Panc1 (cell line): Measurements from ENCODE around the gene FGGY. TPM values are rescaled to one million over a fixed set of nuclear protein-coding genes. Genes with fewer than 3 reads are reported as not detected.

Experiments
- ATAC-seq: fragments of 200-7000 bp; cut with Tn5 transposase; 2 replicates; pipeline ENCODE4 v1.9.1; 2020; ENCODE audit warnings: mild to moderate bottlenecking, moderate library complexity
- BruUV-seq: library from RNA; stranded (reverse); fragments of 400-500 nt; replicated peaks from 2 replicates; lab custom pipeline; 2021; lab: Mats Ljungman, UMichigan
- CTCF ChIA-PET: fragments of 300-600 bp; sonication (Branson Sonifier 250); formaldehyde crosslinking; loops from one replicate; lab custom pipeline; 2022; ENCODE audit warnings: antibody characterized with exemption; lab: Charles Lee
- POLR2A ChIA-PET: fragments of 300-600 bp; sonication (Branson Sonifier 250); formaldehyde crosslinking; loops from one replicate; lab custom pipeline; 2022; ENCODE audit warnings: antibody characterized with exemption; lab: Charles Lee
- DNase-seq: peaks from one replicate; pipeline ENCODE4 v3.0.0-alpha.2; 2010; ENCODE audit warnings: low read depth, low spot score
- H3K27ac ChIP-seq: 2 replicates; pipeline ENCODE4 v1.5.1; 2011; ENCODE audit warnings: mild to moderate bottlenecking, low read length, inconsistent platforms
- H3K27me3 ChIP-seq: fragments of 200-500 bp; sonication (Bioruptor generic); 2 replicates; pipeline ENCODE4 v1.6.0; 2014; ENCODE audit warnings: low read length, inconsistent platforms; ENCODE audit not compliant: control insufficient read depth, insufficient read depth
- H3K36me3 ChIP-seq: fragments of 200-500 bp; sonication (Bioruptor generic); 2 replicates; pipeline ENCODE4 v1.5.1; 2014; ENCODE audit warnings: inconsistent platforms, mild to moderate bottlenecking, low read length, moderate library complexity; ENCODE audit not compliant: control insufficient read depth, insufficient read depth
- H3K4me1 ChIP-seq: 2 replicates; pipeline ENCODE4 v1.5.1; 2011; ENCODE audit warnings: inconsistent platforms, mild to moderate bottlenecking, low read length, moderate library complexity; ENCODE audit not compliant: control insufficient read depth, insufficient read depth
- H3K4me3 ChIP-seq, 2 experiments: 2 replicates each; pipeline ENCODE4 v1.5.1; 2011 to 2012; ENCODE audit warnings: low read depth in 2 of 2, low read length in 2 of 2, mild to moderate bottlenecking in 2 of 2, inconsistent platforms in 1 of 2, moderate library complexity in 1 of 2
- H3K9me3 ChIP-seq: fragments of 200-500 bp; sonication (Bioruptor generic); 2 replicates; pipeline ENCODE4 v1.5.1; 2014; ENCODE audit warnings: low read depth, mild to moderate bottlenecking, inconsistent platforms, low read length, moderate library complexity; ENCODE audit not compliant: control insufficient read depth, insufficient read depth
- CTCF ChIP-seq: fragments of 450-650 bp; IDR thresholded peaks from 2 replicates; pipeline ENCODE4 v1.5.1; 2017; ENCODE audit warnings: mild to moderate bottlenecking
- POLR2AphosphoS5 ChIP-seq: IDR thresholded peaks from 2 replicates; pipeline ENCODE4 v1.6.1; 2012; ENCODE audit warnings: mild to moderate bottlenecking, low read depth, low read length, moderate library complexity
- REST ChIP-seq, 2 experiments: IDR thresholded peaks; 2 replicates each; pipeline ENCODE4 v1.6.1; 2011 to 2012; ENCODE audit warnings: low read depth in 2 of 2, control low read depth in 1 of 2, low read length in 1 of 2, mild to moderate bottlenecking in 1 of 2, moderate library complexity in 1 of 2; ENCODE audit not compliant: insufficient read depth in 1 of 2
- TCF7L2 ChIP-seq: IDR thresholded peaks from 2 replicates; pipeline ENCODE4 v1.6.1; 2011; ENCODE audit warnings: mild to moderate bottlenecking, low read depth, low read length, inconsistent platforms
- in situ Hi-C: cut with HindIII; loops from 2 replicates; pipeline ENCODE4 v1.10.0; 2016; ENCODE audit warnings: low sequenced_read_pairs, low pct_unique_long_range_greater_than_20kb
- intact Hi-C: fragments of 100-400 bp; cut with micrococcal nuclease; formaldehyde crosslinking; loops from one replicate; pipeline ENCODE4 v1.10.0; 2022; ENCODE audit not compliant: unreplicated experiment
- total RNA-seq: library from RNA; stranded (reverse); gene quantifications from one replicate; pipeline ENCODE4 v1.2.1, GENCODE V29; 2021; ENCODE audit not compliant: unreplicated experiment

Gene FGGY
- total RNA-seq, 1 experiment from 2014 or later = 15.5 TPM

GRCh38 chr1:59601811-59602210 is 304.9 kb downstream of the FGGY start:
- no peak for DNase-seq
- ChIA-PET CTCF (no interaction called here), POLR2A (no interaction called here)
- H3K4me3 ChIP-seq = no peak overlapping the region
- H3K4me1 ChIP-seq = no peaks in the 10 kb centered on the region
- no peaks in the 10 kb centered on the region for H3K27me3 ChIP-seq
- TF ChIP-seq POLR2AphosphoS5 (no peak), TCF7L2 (no peak), REST (IDR thresholded peaks at IDR 0.05; ENCODE audit: insufficient read depth in 1 of 2, low read depth in 2 of 2, low read length in 1 of 2) (no peak), CTCF (no peak)
- in situ Hi-C loops (no loop called here), intact Hi-C loops (no loop called here)
- no peaks in the 10 kb centered on the region for H3K36me3 ChIP-seq
- BruUV-seq = no TSS peak
- H3K27ac ChIP-seq = no peak overlapping the region
- no peak for ATAC-seq
- no peaks in the 10 kb centered on the region for H3K9me3 ChIP-seq

- no peak overlapping the region for H3K4me3 ChIP-seq
- in situ Hi-C loops (no loop called here), intact Hi-C loops (no loop called here)
- CTCF ChIA-PET = no interaction called here
- POLR2A ChIA-PET = no interaction called here
- no TSS peak for BruUV-seq
- H3K9me3 ChIP-seq = no peaks in the 10 kb centered on the region
- H3K4me1 ChIP-seq = no peaks in the 10 kb centered on the region
- DNase-seq = no peak
- H3K36me3 ChIP-seq = no peaks in the 10 kb centered on the region
- no peaks in the 10 kb centered on the region for H3K27me3 ChIP-seq
- no peak for ATAC-seq
- TF ChIP-seq POLR2AphosphoS5 = no peak
- no peak for TF ChIP-seq REST (IDR thresholded peaks at IDR 0.05; ENCODE audit: insufficient read depth in 1 of 2, low read depth in 2 of 2, low read length in 1 of 2)
- H3K27ac ChIP-seq = no peak overlapping the region
These were observed 307.3 kb downstream of the FGGY start for GRCh38 chr1:59604191-59604590.
